Suprapubic skin (tissue), 4 donors: Measurements from ENCODE around the gene LRP1-AS. TPM values are rescaled to one million over a fixed set of nuclear protein-coding genes. Genes with fewer than 3 reads are reported as not detected.
"Not testable (repeated sequence)": the region's sequence is repeated elsewhere in the genome, so short reads cannot be mapped to it uniquely, and the experiment has no call there.

Experiments
- DNase-seq, 2 donors: peaks; one replicate each; pipeline ENCODE4 v3.0.0-alpha.2; 2019; ENCODE audit warnings: low spot score in 2 of 2
- H3K27ac ChIP-seq: fragments of 200-600 bp; sonication (generic); one replicate; pipeline ENCODE4 v1.5.1; 2019
- H3K27me3 ChIP-seq: fragments of 200-600 bp; sonication (generic); one replicate; pipeline ENCODE4 v1.5.1; 2019
- H3K36me3 ChIP-seq: fragments of 200-600 bp; sonication (generic); one replicate; pipeline ENCODE4 v1.5.1; 2019
- H3K4me1 ChIP-seq: fragments of 200-600 bp; sonication (generic); one replicate; pipeline ENCODE4 v1.5.1; 2019
- H3K4me3 ChIP-seq: fragments of 200-600 bp; sonication (generic); one replicate; pipeline ENCODE4 v1.5.1; 2019; ENCODE audit warnings: mild to moderate bottlenecking
- H3K9me3 ChIP-seq: fragments of 200-600 bp; sonication (generic); one replicate; pipeline ENCODE4 v1.5.1; 2019
- CTCF ChIP-seq, 2 donors: fragments of 200-600 bp in 1 of 2; fragments of 450-650 bp in 1 of 2; sonication (generic) in 1 of 2; IDR thresholded peaks; one replicate each; pipeline ENCODE4 v1.5.1; 2016 to 2019; ENCODE audit warnings: antibody characterized with exemption in 2 of 2, mild to moderate bottlenecking in 1 of 2, moderate library complexity in 1 of 2
- EP300 ChIP-seq: sonication (generic); formaldehyde crosslinking; IDR thresholded peaks from one replicate; pipeline ENCODE4 v1.6.1; 2017; ENCODE audit warnings: antibody characterized with exemption
- POLR2A ChIP-seq, 2 donors: fragments of 450-650 bp; IDR thresholded peaks; one replicate each; pipeline ENCODE4 v1.6.1; 2017; ENCODE audit warnings: antibody characterized with exemption in 2 of 2, mild to moderate bottlenecking in 2 of 2, moderate library complexity in 2 of 2
- POLR2AphosphoS5 ChIP-seq, 3 donors: sonication (generic); formaldehyde crosslinking; IDR thresholded peaks; one replicate each; pipeline ENCODE4 v1.6.1; 2017; ENCODE audit warnings: antibody characterized with exemption in 3 of 3
- WGBS: methylation state at CpG from one replicate; pipeline ENCODE4 v1.1.5; 2018; 5-methylcytosine and 5-hydroxymethylcytosine counted together
- total RNA-seq, 4 donors: library from RNA; depleted of rRNA; stranded (reverse); fragments of >200 nt; gene quantifications; one replicate each; pipeline ENCODE4 v1.1.0, GENCODE V29; 2016

The LRP1-AS gene
- total RNA-seq, 4 donors from 2014 or later: not detected

GRCh38 chr12:57126561-57126960 is 20.9 kb downstream of the LRP1-AS start:
- no peaks in the 10 kb centered on the region for H3K27me3 ChIP-seq
- 27% methylated on average over 7 of the region's 7 CpGs for WGBS
- H3K36me3 ChIP-seq: no peaks in the 10 kb centered on the region
- H3K4me3 ChIP-seq: no peak overlapping the region
- H3K4me1 ChIP-seq: peaks cover 44% of the 10 kb centered on the region
- no peak for TF ChIP-seq POLR2A (IDR thresholded peaks at IDR 0.05)
- no peak for TF ChIP-seq POLR2AphosphoS5 (IDR thresholded peaks at IDR 0.05)
- H3K27ac ChIP-seq: peak overlapping the region; percentile 95
- H3K9me3 ChIP-seq: no peaks in the 10 kb centered on the region
- DNase-seq: no peak

DNA sequence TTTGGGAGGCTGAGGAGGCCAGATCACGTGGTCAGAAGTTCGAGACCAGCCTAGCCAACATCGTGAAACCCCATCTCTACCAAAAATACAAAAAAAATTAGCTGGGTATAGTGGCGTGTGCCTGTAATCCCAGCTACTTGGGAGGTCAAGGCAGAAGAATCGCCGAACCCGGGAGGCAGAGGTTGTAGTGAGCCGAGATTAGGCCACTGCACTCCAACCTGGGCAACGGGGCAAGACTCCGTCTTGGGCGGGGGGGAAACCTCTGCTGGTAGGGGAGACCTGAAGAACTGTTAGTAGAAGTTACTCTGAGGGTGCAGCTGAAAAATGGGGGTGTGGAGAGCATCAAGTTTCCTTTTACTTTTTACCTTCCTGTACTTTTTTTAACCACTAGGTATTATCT is 21.4 kb downstream of the LRP1-AS start:
- Histone ChIP-seq H3K36me3 (no peaks in the 10 kb centered on the region), H3K27ac (no peak overlapping the region), H3K27me3 (no peaks in the 10 kb centered on the region), H3K4me1 (peaks cover 40% of the 10 kb centered on the region), H3K9me3 (no peaks in the 10 kb centered on the region), H3K4me3 (no peak overlapping the region)
- DNase-seq: no peak
- TF ChIP-seq POLR2AphosphoS5 (IDR thresholded peaks at IDR 0.05) (no peak), EP300 (no peak), POLR2A (IDR thresholded peaks at IDR 0.05) (no peak), CTCF (IDR thresholded peaks at IDR 0.05) (no peak)
- 88% methylated on average over 11 of the region's 11 CpGs for WGBS

- TF ChIP-seq POLR2A (IDR thresholded peaks at IDR 0.05): no peak
- TF ChIP-seq CTCF (IDR thresholded peaks at IDR 0.05): peak; percentile 94 to 98
- 14% methylated on average over 10 of the region's 10 CpGs for WGBS
- DNase-seq: peak in 1 of 2 donors; percentile 80
These were observed 23.1 kb downstream of the LRP1-AS start for GRCh38 chr12:57124261-57124877.

GRCh38 chr12:57123813-57124212 is 23.6 kb downstream of the LRP1-AS start:
- Histone ChIP-seq H3K9me3 (no peaks in the 10 kb centered on the region), H3K36me3 (no peaks in the 10 kb centered on the region), H3K27ac (no peak overlapping the region), H3K4me3 (no peak overlapping the region), H3K4me1 (peaks cover 21% of the 10 kb centered on the region), H3K27me3 (no peaks in the 10 kb centered on the region)
- no peak for DNase-seq
- 45% methylated on average over 2 of the region's 2 CpGs for WGBS
- TF ChIP-seq POLR2A (IDR thresholded peaks at IDR 0.05): no peak
- no peak for TF ChIP-seq EP300
- TF ChIP-seq CTCF (IDR thresholded peaks at IDR 0.05): no peak
- TF ChIP-seq POLR2AphosphoS5 (IDR thresholded peaks at IDR 0.05): no peak

More at GRCh38 chr12:57124261-57124877, 23.1 kb downstream of the LRP1-AS start:
- no peaks in the 10 kb centered on the region for H3K27me3 ChIP-seq
- no peaks in the 10 kb centered on the region for H3K9me3 ChIP-seq
- no peak overlapping the region for H3K4me3 ChIP-seq
- no peaks in the 10 kb centered on the region for H3K36me3 ChIP-seq
- H3K4me1 ChIP-seq: peaks cover 24% of the 10 kb centered on the region
- H3K27ac ChIP-seq: no peak overlapping the region

DNA sequence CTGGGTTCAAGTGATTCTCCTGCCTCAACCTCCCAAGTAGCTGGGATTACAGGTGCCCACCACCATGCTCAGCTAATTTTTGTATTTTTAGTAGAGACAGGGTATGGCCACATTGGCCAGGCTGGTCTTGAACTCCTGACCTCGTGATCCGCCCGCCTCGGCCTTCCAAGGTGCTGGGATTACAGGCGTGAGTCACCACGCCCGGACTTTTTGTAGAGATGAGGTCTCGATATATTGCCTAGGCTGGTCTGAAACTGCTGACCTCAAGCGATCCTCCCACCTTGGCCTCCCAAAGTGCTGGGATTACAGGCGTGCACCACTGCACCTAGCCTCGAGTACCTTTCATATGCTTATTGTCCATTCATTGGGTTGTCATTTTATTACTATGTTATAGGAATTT is 26.7 kb downstream of the LRP1-AS start:
- WGBS: 89% methylated on average over 11 of the region's 11 CpGs
- not testable (repeated sequence) for H3K4me3 ChIP-seq, DNase-seq, H3K36me3 ChIP-seq, H3K27ac ChIP-seq, H3K27me3 ChIP-seq, H3K9me3 ChIP-seq, H3K4me1 ChIP-seq

- TF ChIP-seq CTCF (IDR thresholded peaks at IDR 0.05) (no peak), POLR2AphosphoS5 (IDR thresholded peaks at IDR 0.05) (no peak), EP300 (no peak)
- DNase-seq: no peak
- no peak overlapping the region for H3K4me3 ChIP-seq
- no peaks in the 10 kb centered on the region for H3K36me3 ChIP-seq
- peaks cover 6% of the 10 kb centered on the region for H3K4me1 ChIP-seq
- 87% methylated on average over 5 of the region's 5 CpGs for WGBS
- no peaks in the 10 kb centered on the region for H3K9me3 ChIP-seq
- H3K27ac ChIP-seq: no peak overlapping the region
- H3K27me3 ChIP-seq: no peaks in the 10 kb centered on the region
These were observed 27.9 kb downstream of the LRP1-AS start for GRCh38 chr12:57119294-57120085.
